Spinal cord (tissue), 10 donors: ENCODE measurements around the gene NMT1. TPM values are rescaled to one million over a fixed set of nuclear protein-coding genes. Genes with fewer than 3 reads are reported as not detected.

Source experiments
- DNase-seq, 6 donors: peaks; one replicate each; pipeline versions ENCODE4 v3.0.0 to v3.0.0-alpha.2; 2013 to 2015; ENCODE audit warnings: low spot score in 6 of 6, low read depth in 4 of 6
- H3K27ac ChIP-seq: one replicate; pipeline ENCODE4 v1.5.1; 2013; ENCODE audit warnings: low read depth, low read length, control low read depth
- H3K27me3 ChIP-seq: one replicate; pipeline ENCODE4 v1.6.1; 2013; ENCODE audit warnings: low read length; ENCODE audit not compliant: control insufficient read depth, insufficient read depth
- H3K36me3 ChIP-seq: one replicate; pipeline ENCODE4 v1.6.1; 2013; ENCODE audit warnings: low read length; ENCODE audit not compliant: control insufficient read depth, insufficient read depth
- H3K4me1 ChIP-seq: one replicate; pipeline ENCODE4 v1.6.1; 2013; ENCODE audit warnings: low read length; ENCODE audit not compliant: control insufficient read depth, insufficient read depth
- H3K4me3 ChIP-seq: one replicate; pipeline ENCODE4 v1.5.1; 2013; ENCODE audit warnings: low read depth, low read length, control low read depth
- H3K9me3 ChIP-seq: one replicate; pipeline ENCODE4 v1.6.1; 2013; ENCODE audit warnings: low read length; ENCODE audit not compliant: control insufficient read depth, insufficient read depth
- WGBS: methylation state at CpG from one replicate; pipeline ENCODE4 v1.1.5; 2013; ENCODE audit warnings: missing lambda C conversion rate; ENCODE audit not compliant: insufficient coverage; 5-methylcytosine and 5-hydroxymethylcytosine counted together
- polyA plus RNA-seq, 2 donors: library from polyadenylated mRNA; unstranded; fragments of 120-200 nt; gene quantifications; one replicate each; pipeline ENCODE4 v1.2.1, GENCODE V29; 2013; ENCODE audit not compliant: insufficient read length in 2 of 2
- total RNA-seq, 2 donors: library from RNA; depleted of rRNA in 1 of 2; stranded (reverse); fragments of 120-200 nt in 1 of 2; fragments of >200 nt in 1 of 2; gene quantifications; one replicate each; pipeline versions ENCODE4 v1.2.3 to v1.2.4, GENCODE V29; 2013 to 2014
- donor health status: healthy.

Gene NMT1
- total and polyA plus RNA-seq, 4 donors: 51.6 to 77.9 (median 60.5) TPM

- H3K9me3 ChIP-seq: no peaks in the 10 kb centered on the region
- H3K4me1 ChIP-seq: peaks cover 32% of the 10 kb centered on the region
- 78% methylated on average over 7 of the region's 11 CpGs for WGBS
- no peaks in the 10 kb centered on the region for H3K27me3 ChIP-seq
- DNase-seq: no peak
- no peak overlapping the region for H3K4me3 ChIP-seq
- no peak overlapping the region for H3K27ac ChIP-seq
- peaks cover 79% of the 10 kb centered on the region for H3K36me3 ChIP-seq
These were observed 54.8 kb downstream of the NMT1 start for GRCh38 chr17:45115871-45116270.

GRCh38 chr17:45116434-45117016 lies 55.4 kb downstream of the NMT1 start:
- Histone ChIP-seq H3K27ac (no peak overlapping the region), H3K4me1 (peaks cover 26% of the 10 kb centered on the region), H3K9me3 (no peaks in the 10 kb centered on the region), H3K27me3 (no peaks in the 10 kb centered on the region), H3K4me3 (no peak overlapping the region), H3K36me3 (peaks cover 82% of the 10 kb centered on the region)
- no peak for DNase-seq
- WGBS: 90% methylated on average over 6 of the region's 10 CpGs

GRCh38 chr17:45117334-45117733 lies 56.2 kb downstream of the NMT1 start:
- no peak for DNase-seq
- peaks cover 78% of the 10 kb centered on the region for H3K36me3 ChIP-seq
- no peak overlapping the region for H3K27ac ChIP-seq
- 78% methylated on average over 3 of the region's 4 CpGs for WGBS
- no peaks in the 10 kb centered on the region for H3K9me3 ChIP-seq
- H3K4me1 ChIP-seq: peaks cover 18% of the 10 kb centered on the region
- no peaks in the 10 kb centered on the region for H3K27me3 ChIP-seq
- H3K4me3 ChIP-seq: no peak overlapping the region

GRCh38 chr17:45117848-45118646 lies 56.9 kb downstream of the NMT1 start:
- Histone ChIP-seq H3K4me3 (no peak overlapping the region), H3K4me1 (peaks cover 11% of the 10 kb centered on the region), H3K36me3 (peaks cover 71% of the 10 kb centered on the region), H3K9me3 (no peaks in the 10 kb centered on the region), H3K27me3 (no peaks in the 10 kb centered on the region), H3K27ac (no peak overlapping the region)
- DNase-seq: no peak
- 89% methylated on average over 11 of the region's 20 CpGs for WGBS

- WGBS: 93% methylated on average over 20 of the region's 23 CpGs
- Histone ChIP-seq H3K4me3 (no peak overlapping the region), H3K36me3 (peaks cover 66% of the 10 kb centered on the region), H3K4me1 (peaks cover 5% of the 10 kb centered on the region), H3K27ac (no peak overlapping the region), H3K27me3 (no peaks in the 10 kb centered on the region), H3K9me3 (no peaks in the 10 kb centered on the region)
- no peak for DNase-seq
These were observed 57.6 kb downstream of the NMT1 start for GRCh38 chr17:45118691-45119090.

GRCh38 chr17:45119964-45120363 lies 58.8 kb downstream of the NMT1 start:
- H3K9me3 ChIP-seq: no peaks in the 10 kb centered on the region
- DNase-seq: no peak
- H3K27me3 ChIP-seq: no peaks in the 10 kb centered on the region
- no peak overlapping the region for H3K27ac ChIP-seq
- 93% methylated on average over 7 of the region's 8 CpGs for WGBS
- peaks cover 56% of the 10 kb centered on the region for H3K36me3 ChIP-seq
- H3K4me3 ChIP-seq: no peak overlapping the region
- H3K4me1 ChIP-seq: peaks cover under 1% of the 10 kb centered on the region

GRCh38 chr17:45120558-45120957 lies 59.4 kb downstream of the NMT1 start:
- Histone ChIP-seq H3K27me3 (no peaks in the 10 kb centered on the region), H3K9me3 (no peaks in the 10 kb centered on the region), H3K36me3 (peaks cover 52% of the 10 kb centered on the region), H3K4me1 (no peaks in the 10 kb centered on the region), H3K27ac (no peak overlapping the region), H3K4me3 (no peak overlapping the region)
- WGBS: 79% methylated on average over 22 of the region's 22 CpGs
- no peak for DNase-seq

- H3K4me1 ChIP-seq: no peaks in the 10 kb centered on the region
These were observed 59.9 kb downstream of the NMT1 start for GRCh38 chr17:45121055-45121454.

GRCh38 chr17:45123076-45123770 lies 62.1 kb downstream of the NMT1 start:
- no peak overlapping the region for H3K4me3 ChIP-seq
- H3K27me3 ChIP-seq: no peaks in the 10 kb centered on the region
- DNase-seq: no peak
- peaks cover 10% of the 10 kb centered on the region for H3K4me1 ChIP-seq
- H3K27ac ChIP-seq: no peak overlapping the region
- 96% methylated on average over 4 of the region's 6 CpGs for WGBS
- peaks cover 42% of the 10 kb centered on the region for H3K36me3 ChIP-seq
- no peaks in the 10 kb centered on the region for H3K9me3 ChIP-seq

More at GRCh38 chr17:45121055-45121454, 59.9 kb downstream of the NMT1 start:
- H3K27me3 ChIP-seq: no peaks in the 10 kb centered on the region
- WGBS: 37% methylated on average over 45 of the region's 45 CpGs
- peaks cover 50% of the 10 kb centered on the region for H3K36me3 ChIP-seq
- peak in 1 of 6 donors; percentile 23 for DNase-seq
- no peaks in the 10 kb centered on the region for H3K9me3 ChIP-seq
- no peak overlapping the region for H3K4me3 ChIP-seq
- no peak overlapping the region for H3K27ac ChIP-seq
